Activated CD4-positive, alpha-beta T cell treated with anti-CD3 and anti-CD28 coated beads for 24 hours (primary cell): ENCODE data around the gene CAPN3.
"Not testable (repeated sequence)": the region's sequence is repeated elsewhere in the genome, so short reads cannot be mapped to it uniquely, and the experiment has no call there.

Experiments used
- DNase-seq, 2 donors: peaks; one replicate each; pipeline ENCODE4 v3.0.0-alpha.2; 2020; ENCODE audit warnings: low read depth in 2 of 2

The CAPN3 gene

GRCh38 chr15:42359249-42359648 lies at the start of gene CAPN3:
TSS of gene CAPN3 (plus strand) at chr15:42359501. CDS start at chr15:42359806, 305 bp downstream.
- no peak for DNase-seq

DNA sequence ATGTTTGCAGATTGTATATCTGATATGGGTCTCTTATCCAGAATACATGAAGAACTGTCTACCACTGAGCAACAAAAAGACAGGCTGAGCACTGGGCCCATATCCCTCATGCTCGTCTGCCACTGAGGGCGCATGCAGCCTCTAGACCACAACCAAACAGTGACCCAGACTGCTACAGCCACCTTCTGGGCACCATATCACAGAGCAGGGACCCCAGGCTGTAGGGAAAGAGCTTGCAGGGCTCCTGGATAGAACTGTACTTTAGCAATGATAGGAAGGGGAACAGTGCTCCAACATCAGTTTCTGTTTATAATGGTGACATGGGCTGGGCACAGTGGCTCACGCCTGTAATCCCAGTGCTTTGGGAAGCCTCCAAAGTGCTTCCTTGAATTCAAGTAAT lies 45.8 kb upstream of the CAPN3 start:
- no peak for DNase-seq

GRCh38 chr15:42314818-42315217 lies 44.5 kb upstream of the CAPN3 start:
- DNase-seq, result no peak

DNA sequence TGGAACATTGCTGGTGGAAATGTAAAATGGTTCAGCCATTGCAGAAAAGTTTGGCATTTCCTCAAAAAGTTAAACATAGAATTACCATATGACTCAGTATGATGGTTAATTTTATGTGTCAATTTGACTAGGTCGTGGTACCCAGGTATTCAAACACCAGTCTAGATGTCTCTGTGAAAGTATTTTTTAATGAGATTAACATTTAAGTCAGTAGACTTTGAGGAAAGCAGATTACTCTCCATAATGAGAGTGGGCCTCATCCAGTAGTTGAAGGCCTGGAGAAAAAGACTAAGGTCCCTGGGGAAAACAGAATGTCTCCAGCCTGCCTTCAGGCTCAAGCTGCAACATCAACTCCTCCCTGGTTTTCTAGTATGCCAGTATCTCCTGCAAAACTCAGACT lies 43.8 kb upstream of the CAPN3 start:
- DNase-seq, result no peak

DNA sequence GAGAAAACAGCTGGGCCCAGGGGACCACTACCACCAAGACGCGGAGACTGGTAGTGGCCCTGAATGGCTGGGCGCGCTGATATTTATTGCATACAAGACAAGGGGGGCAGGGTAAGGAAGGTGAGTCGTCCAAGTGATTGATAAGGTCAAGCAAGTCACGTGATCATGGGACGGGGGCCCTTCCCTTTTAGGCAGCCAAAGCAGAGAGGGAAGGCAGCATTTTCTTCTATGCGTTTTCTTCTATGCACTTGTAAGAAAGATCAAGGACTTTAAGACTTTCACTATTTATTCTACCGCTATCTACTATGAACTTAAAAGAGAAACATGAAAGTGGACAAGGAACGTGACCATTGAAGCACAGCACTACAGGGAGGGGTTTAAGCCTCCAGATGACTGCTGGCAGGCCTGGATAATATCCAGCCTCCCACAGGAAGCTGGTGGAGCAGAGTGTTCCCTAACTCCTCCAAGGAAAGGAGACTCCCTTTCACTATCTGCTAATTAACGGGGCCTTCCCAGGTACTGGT lies 43.0 kb upstream of the CAPN3 start:
- not testable (repeated sequence) for DNase-seq

DNA sequence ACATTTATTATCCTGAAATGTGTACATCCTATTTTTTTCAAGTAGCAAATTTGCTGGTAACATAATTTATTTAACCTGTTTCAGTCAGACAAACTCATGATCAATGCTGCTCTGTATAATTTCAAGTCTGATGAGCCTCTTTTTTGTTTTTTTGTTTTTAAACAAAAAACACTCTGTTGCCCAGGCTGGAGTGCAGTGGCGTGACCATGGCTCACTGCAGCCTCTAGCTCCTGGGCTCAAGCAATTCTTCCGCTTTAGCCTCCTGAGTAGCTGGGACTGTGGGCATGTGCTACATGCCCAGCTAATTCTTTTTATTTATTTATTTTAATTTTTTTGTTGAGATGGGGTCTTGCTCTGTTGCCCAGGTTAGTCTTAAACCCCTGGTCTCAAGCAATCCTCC lies 40.1 kb upstream of the CAPN3 start:
- no peak for DNase-seq

- DNase-seq, result no peak
These were observed 35.0 kb upstream of the CAPN3 start for GRCh38 chr15:42324308-42324707.

GRCh38 chr15:42329161-42329560 lies 30.1 kb upstream of the CAPN3 start:
- DNase-seq, result no peak

GRCh38 chr15:42329992-42330391 lies 29.3 kb upstream of the CAPN3 start:
- DNase-seq, result no peak

- no peak for DNase-seq
These were observed 28.1 kb upstream of the CAPN3 start for GRCh38 chr15:42331235-42331634.

GRCh38 chr15:42332331-42332730 lies 27.0 kb upstream of the CAPN3 start:
- no peak for DNase-seq

DNA sequence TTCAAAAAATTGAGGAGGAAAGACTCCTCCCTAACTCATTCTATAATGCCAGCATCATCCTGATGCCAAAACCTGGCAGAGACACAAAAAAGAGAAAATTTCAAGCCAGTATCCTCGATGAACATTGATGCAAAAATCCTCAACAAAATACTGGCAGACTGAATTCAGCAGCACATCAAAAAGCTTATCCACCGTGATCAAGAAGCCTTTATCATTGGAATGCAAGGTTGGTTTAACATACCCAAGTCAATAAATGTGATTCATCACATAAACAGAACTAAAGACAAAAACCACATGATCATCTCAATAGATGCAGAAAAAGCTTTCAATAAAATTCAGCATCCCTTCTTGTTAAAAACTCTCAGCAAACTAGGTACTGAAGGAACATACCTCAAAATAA lies 24.2 kb upstream of the CAPN3 start:
- no peak for DNase-seq

DNA sequence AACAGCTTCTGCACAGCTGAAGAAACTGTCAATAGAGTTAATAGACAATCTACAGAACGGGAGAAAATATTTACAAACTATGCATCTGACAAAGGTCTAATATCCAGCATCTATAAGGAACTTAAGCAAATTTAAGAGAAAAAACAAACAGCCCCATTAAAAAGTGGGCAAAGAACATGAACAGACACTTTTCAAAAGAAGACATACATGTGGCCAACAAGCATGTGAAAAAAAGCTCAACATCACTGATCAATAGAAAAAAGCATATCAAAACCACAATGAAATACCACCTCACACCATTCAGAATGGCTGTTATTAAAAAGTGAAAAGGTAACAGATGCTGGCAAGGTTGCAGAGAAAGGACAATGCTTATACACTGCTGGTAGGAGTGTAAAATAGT lies 22.7 kb upstream of the CAPN3 start:
- DNase-seq, result not testable (repeated sequence)

DNA sequence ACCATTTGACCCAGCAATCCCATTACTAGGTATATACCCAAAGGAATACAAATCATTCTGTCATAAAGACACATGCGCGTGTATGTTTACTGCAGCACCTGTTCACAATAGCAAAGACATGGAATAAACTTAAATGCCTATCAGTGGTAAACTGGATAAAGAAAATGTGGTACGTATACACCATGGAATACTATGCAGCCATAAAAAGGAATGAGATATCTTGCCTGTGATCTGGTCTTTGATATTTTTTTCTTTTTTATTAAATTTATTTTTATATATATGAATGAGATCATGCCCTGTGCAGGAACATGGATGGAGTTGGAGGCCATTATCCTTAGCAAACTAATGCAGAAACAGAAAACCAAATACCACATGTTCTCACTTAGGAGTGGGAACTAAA lies 22.2 kb upstream of the CAPN3 start:
- not testable (repeated sequence) for DNase-seq

DNA sequence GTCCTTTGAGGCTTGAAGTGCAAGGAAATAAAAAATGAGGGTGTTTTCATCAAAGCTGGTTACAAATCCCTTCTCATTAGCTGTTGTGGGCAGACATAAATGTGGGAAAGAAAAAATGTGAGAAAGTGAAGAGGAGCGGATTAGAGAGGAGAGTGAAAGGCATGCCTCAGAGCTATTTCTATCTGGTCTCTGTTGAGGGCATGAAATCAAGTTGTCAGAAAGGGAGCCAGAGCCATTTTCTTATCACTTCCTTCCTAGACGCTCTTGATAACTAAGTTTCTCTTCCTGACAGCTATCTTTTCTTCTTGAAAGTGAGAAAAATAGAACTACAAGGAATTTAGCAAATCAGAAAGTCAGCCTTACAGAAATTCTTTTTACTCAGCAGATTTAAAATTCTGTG lies 20.8 kb upstream of the CAPN3 start:
- no peak for DNase-seq

GRCh38 chr15:42343596-42344232 lies 15.6 kb upstream of the CAPN3 start:
- no peak for DNase-seq

GRCh38 chr15:42344763-42345162 lies 14.5 kb upstream of the CAPN3 start:
- no peak for DNase-seq

- DNase-seq, result no peak
These were observed 13.8 kb upstream of the CAPN3 start for GRCh38 chr15:42345504-42345903.

- DNase-seq, result no peak
These were observed 11.2 kb upstream of the CAPN3 start for GRCh38 chr15:42348083-42348482.

GRCh38 chr15:42349186-42349585 lies 10.1 kb upstream of the CAPN3 start:
- DNase-seq, result no peak

DNA sequence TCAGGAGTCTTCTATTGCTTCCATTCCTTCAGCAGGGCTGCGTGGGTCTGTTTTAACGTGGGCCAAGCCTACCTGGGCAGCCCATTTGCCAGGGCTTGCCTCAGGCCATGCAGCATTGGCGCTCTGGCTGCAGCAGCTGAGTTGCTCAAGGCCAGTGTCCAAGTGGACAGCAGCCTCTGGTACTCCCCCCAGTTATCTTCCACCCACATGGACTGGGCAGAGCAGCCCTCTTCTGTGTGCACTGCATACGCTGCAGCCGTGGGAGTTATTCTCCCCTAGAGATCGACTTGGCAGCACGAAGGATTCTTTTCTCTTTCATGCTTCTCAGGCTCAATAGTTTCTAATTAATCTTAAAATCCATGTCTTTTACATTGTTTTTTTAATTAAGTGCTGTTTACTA lies 6.9 kb upstream of the CAPN3 start:
- no peak for DNase-seq

- DNase-seq, result no peak
These were observed 6.2 kb upstream of the CAPN3 start for GRCh38 chr15:42353061-42353460.

- no peak for DNase-seq
These were observed 4.5 kb upstream of the CAPN3 start for GRCh38 chr15:42354824-42355223.

GRCh38 chr15:42355291-42355690 lies 4.0 kb upstream of the CAPN3 start:
- DNase-seq, result no peak
